Measurements from ENCODE around the gene PAK4.
"Not testable (repeated sequence)": the region's sequence is repeated elsewhere in the genome, so short reads cannot be mapped to it uniquely, and the experiment has no call there.

PAK4 gene

GRCh38 chr19:39130337-39131254 is 5.0 kb downstream of the PAK4 start:
- DNase-seq = no peak

GRCh38 chr19:39131255-39131755 is 5.7 kb downstream of the PAK4 start:
- DNase-seq = no peak

GRCh38 chr19:39132344-39132969 is 6.9 kb downstream of the PAK4 start:
- no peak for DNase-seq

GRCh38 chr19:39133431-39134270 is 8.1 kb downstream of the PAK4 start:
- no peak for DNase-seq

- DNase-seq = no peak
Observed at GRCh38 chr19:39135701-39136100, 10.1 kb downstream of the PAK4 start.

GRCh38 chr19:39136225-39136940 is 10.8 kb downstream of the PAK4 start:
- no peak for DNase-seq

GRCh38 chr19:39137131-39137530 is 11.5 kb downstream of the PAK4 start:
- no peak for DNase-seq

GRCh38 chr19:39138221-39139211 is 12.9 kb downstream of the PAK4 start:
- DNase-seq = no peak

GRCh38 chr19:39139305-39139874 is 13.8 kb downstream of the PAK4 start:
- DNase-seq = no peak

- peak; percentile 75 for DNase-seq
Observed at GRCh38 chr19:39139971-39140453, 14.4 kb downstream of the PAK4 start.

- DNase-seq = no peak
Observed at GRCh38 chr19:39140594-39140993, 15.0 kb downstream of the PAK4 start.

GRCh38 chr19:39141929-39142328 is 16.3 kb downstream of the PAK4 start:
- no peak for DNase-seq

GRCh38 chr19:39142630-39143029 is 17.0 kb downstream of the PAK4 start:
- DNase-seq = no peak

GRCh38 chr19:39143757-39144289 is 18.2 kb downstream of the PAK4 start:
- DNase-seq = not testable (repeated sequence)

GRCh38 chr19:39144290-39145071 is 18.9 kb downstream of the PAK4 start:
- no peak for DNase-seq

- DNase-seq = peak; percentile 57
Observed at GRCh38 chr19:39145180-39145953, 19.8 kb downstream of the PAK4 start.

GRCh38 chr19:39146091-39146490 is 20.5 kb downstream of the PAK4 start:
- DNase-seq = no peak

- no peak for DNase-seq
Observed at GRCh38 chr19:39146686-39147450, 21.3 kb downstream of the PAK4 start.

Measured in hematopoietic multipotent progenitor cell treated with erythropoietin and hydrocortisone succinate and interleukin-3 and kit ligand, for 8 days (in vitro differentiated cells).